Keratinocyte (primary cell): ENCODE measurements around the gene ROR2. TPM values are rescaled to one million over a fixed set of nuclear protein-coding genes. Genes with fewer than 3 reads are reported as not detected.

Experiments used
- DNase-seq: peaks from one replicate; pipeline ENCODE4 v3.0.0-alpha.2; 2011; ENCODE audit warnings: low read depth, missing footprints, low spot score
- FAIRE-seq: peaks from 2 replicates; lab custom pipeline; 2011; peaks lifted over from hg19 to GRCh38; lab: Jason Lieb, UNC
- H2AFZ ChIP-seq: 2 replicates; pipeline ENCODE4 v1.6.0; 2012; ENCODE audit warnings: low read length, control low read depth, inconsistent platforms; ENCODE audit not compliant: control insufficient read depth
- H3K27ac ChIP-seq: 2 replicates; pipeline ENCODE4 v1.5.1; 2011; ENCODE audit warnings: low read length; ENCODE audit not compliant: control insufficient read depth, insufficient read depth
- H3K27me3 ChIP-seq: 3 replicates; pipeline ENCODE4 v1.6.0; 2011; ENCODE audit warnings: low read length; ENCODE audit not compliant: control insufficient read depth, insufficient read depth; ENCODE audit errors: extremely low read depth
- H3K36me3 ChIP-seq, 2 experiments: 2 replicates in 1 of 2; 3 replicates in 1 of 2; pipeline ENCODE4 v1.5.1; 2011; ENCODE audit warnings: low read length in 2 of 2, mild to moderate bottlenecking in 1 of 2; ENCODE audit not compliant: control insufficient read depth in 2 of 2, insufficient read depth in 2 of 2; ENCODE audit errors: extremely low read depth in 1 of 2
- H3K4me1 ChIP-seq: 3 replicates; pipeline ENCODE4 v1.5.1; 2011; ENCODE audit warnings: low read length; ENCODE audit not compliant: control insufficient read depth, insufficient read depth; ENCODE audit errors: extremely low read depth
- H3K4me2 ChIP-seq: 3 replicates; pipeline ENCODE4 v1.6.0; 2011; ENCODE audit warnings: low read depth, low read length; ENCODE audit not compliant: control insufficient read depth, insufficient read depth; ENCODE audit errors: extremely low read depth
- H3K4me3 ChIP-seq, 3 experiments: fragments of 200-600 bp in 1 of 3; sonication (generic) in 1 of 3; 2 replicates in 2 of 3; 3 replicates in 1 of 3; pipeline ENCODE4 v1.5.1; 2011 to 2016; ENCODE audit warnings: low read length in 3 of 3, mild to moderate bottlenecking in 3 of 3, control low read depth in 2 of 3, inconsistent platforms in 1 of 3, low read depth in 1 of 3, mixed read lengths in 1 of 3, mixed run types in 1 of 3, moderate library complexity in 1 of 3; ENCODE audit not compliant: control insufficient read depth in 2 of 3, insufficient read depth in 2 of 3; ENCODE audit errors: extremely low read depth in 1 of 3
- H3K79me2 ChIP-seq: 2 replicates; pipeline ENCODE4 v1.6.0; 2012; ENCODE audit warnings: low read length; ENCODE audit not compliant: control insufficient read depth, insufficient read depth
- H3K9ac ChIP-seq: 3 replicates; pipeline ENCODE4 v1.6.0; 2011; ENCODE audit warnings: low read length; ENCODE audit not compliant: control insufficient read depth, insufficient read depth; ENCODE audit errors: extremely low read depth
- H3K9me1 ChIP-seq: 3 replicates; pipeline ENCODE4 v1.6.0; 2011; ENCODE audit warnings: low read length; ENCODE audit not compliant: control insufficient read depth, insufficient read depth; ENCODE audit errors: extremely low read depth
- H3K9me3 ChIP-seq: 2 replicates; pipeline ENCODE4 v1.5.1; 2012; ENCODE audit warnings: low read depth, low read length; ENCODE audit not compliant: control insufficient read depth
- H4K20me1 ChIP-seq: 3 replicates; pipeline ENCODE4 v1.6.0; 2011; ENCODE audit warnings: low read length; ENCODE audit not compliant: control insufficient read depth, insufficient read depth; ENCODE audit errors: extremely low read depth
- EZH2 ChIP-seq: IDR thresholded peaks from one replicate; pipeline ENCODE4 v1.6.1; 2012; ENCODE audit warnings: inconsistent platforms, mild to moderate bottlenecking, low read length, moderate library complexity
- dilution Hi-C: fragments of 300-500 bp; cut with MboI; formaldehyde crosslinking; loops from one replicate; pipeline ENCODE4 v1.7.0; 2020; ENCODE audit warnings: low sequenced_read_pairs; ENCODE audit not compliant: extremely low pct_ligation_motif_present
- polyA plus RNA-seq, 5 experiments: library from polyadenylated mRNA; depleted of rRNA in 3 of 5; stranded (reverse) in 3 of 5; stranded (forward) in 1 of 5; unstranded in 1 of 5; fragments of >200 nt; gene quantifications; 1 replicate in 1 of 5; 2 replicates in 3 of 5; 3 replicates in 1 of 5; pipeline versions ENCODE4 v1.2.1 to v1.2.3, GENCODE V29; 2011 to 2012; ENCODE audit warnings: missing spikeins in 2 of 5, low read depth in 1 of 5, low replicate concordance in 1 of 5
- TF ChIP-seq, protein P1 (sequence below), 3 experiments: IDR thresholded peaks in 1 of 3; conservative IDR thresholded peaks in 1 of 3; optimal IDR thresholded peaks in 1 of 3; 2 replicates in 2 of 3; 3 replicates in 1 of 3; pipeline versions ENCODE3 to v1.5.1; 2011; ENCODE audit warnings: low read length in 3 of 3, mild to moderate bottlenecking in 3 of 3, moderate library complexity in 2 of 3, control low read depth in 1 of 3, inconsistent platforms in 1 of 3; ENCODE audit not compliant: insufficient read depth in 2 of 3; ENCODE audit errors: extremely low read depth in 1 of 3

ROR2 gene
- polyA plus RNA-seq, 1 donor (not counting 4 experiments of a cell fraction or from before 2014, with no cell fraction given): 0.22 TPM

DNA sequence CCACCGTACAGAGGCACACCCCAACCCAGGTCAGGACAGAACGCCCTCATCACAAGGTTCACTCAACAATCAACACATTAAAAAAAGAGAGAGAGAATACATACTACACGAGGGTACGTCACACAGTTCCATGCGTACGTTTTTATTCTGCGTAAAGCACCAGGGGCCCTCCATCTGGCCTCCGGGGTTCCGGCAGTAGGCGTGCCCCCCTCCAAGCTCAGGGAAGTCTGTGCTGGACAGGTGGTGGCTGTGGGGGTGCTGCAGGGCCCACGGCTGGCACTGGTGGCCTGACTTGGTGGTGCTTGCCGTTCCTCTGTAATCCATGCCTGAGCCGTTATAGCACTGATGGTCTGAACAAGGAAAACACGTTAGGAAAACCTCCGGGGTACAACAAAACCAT is 219.2 kb downstream of the ROR2 start:
- H2AFZ ChIP-seq: no peak overlapping the region
- dilution Hi-C loops: no loop called here
- DNase-seq: no peak
- no peaks in the 10 kb centered on the region for H3K27me3 ChIP-seq
- TF ChIP-seq EZH2: no peak
- TF ChIP-seq, protein P1, sequence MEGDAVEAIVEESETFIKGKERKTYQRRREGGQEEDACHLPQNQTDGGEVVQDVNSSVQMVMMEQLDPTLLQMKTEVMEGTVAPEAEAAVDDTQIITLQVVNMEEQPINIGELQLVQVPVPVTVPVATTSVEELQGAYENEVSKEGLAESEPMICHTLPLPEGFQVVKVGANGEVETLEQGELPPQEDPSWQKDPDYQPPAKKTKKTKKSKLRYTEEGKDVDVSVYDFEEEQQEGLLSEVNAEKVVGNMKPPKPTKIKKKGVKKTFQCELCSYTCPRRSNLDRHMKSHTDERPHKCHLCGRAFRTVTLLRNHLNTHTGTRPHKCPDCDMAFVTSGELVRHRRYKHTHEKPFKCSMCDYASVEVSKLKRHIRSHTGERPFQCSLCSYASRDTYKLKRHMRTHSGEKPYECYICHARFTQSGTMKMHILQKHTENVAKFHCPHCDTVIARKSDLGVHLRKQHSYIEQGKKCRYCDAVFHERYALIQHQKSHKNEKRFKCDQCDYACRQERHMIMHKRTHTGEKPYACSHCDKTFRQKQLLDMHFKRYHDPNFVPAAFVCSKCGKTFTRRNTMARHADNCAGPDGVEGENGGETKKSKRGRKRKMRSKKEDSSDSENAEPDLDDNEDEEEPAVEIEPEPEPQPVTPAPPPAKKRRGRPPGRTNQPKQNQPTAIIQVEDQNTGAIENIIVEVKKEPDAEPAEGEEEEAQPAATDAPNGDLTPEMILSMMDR (optimal IDR thresholded peaks at IDR 0.05 in 1 of 3, IDR thresholded peaks at IDR 0.05 in 1 of 3, conservative IDR thresholded peaks at IDR 0.05 in 1 of 3; ENCODE audit: extremely low read depth in 1 of 3, insufficient read depth in 2 of 3, low read length in 3 of 3): no peak
- no peak for FAIRE-seq
- no peak overlapping the region for H3K4me2 ChIP-seq
- no peak overlapping the region for H3K4me3 ChIP-seq
- H3K27ac ChIP-seq: no peak overlapping the region
- H4K20me1 ChIP-seq: no peaks in the 10 kb centered on the region
- no peak overlapping the region for H3K9ac ChIP-seq
- no peaks in the 10 kb centered on the region for H3K9me3 ChIP-seq
- H3K79me2 ChIP-seq: no peaks in the 10 kb centered on the region
- no peaks in the 10 kb centered on the region for H3K4me1 ChIP-seq
- H3K36me3 ChIP-seq: no peaks in the 10 kb centered on the region
- H3K9me1 ChIP-seq: no peaks in the 10 kb centered on the region

DNA sequence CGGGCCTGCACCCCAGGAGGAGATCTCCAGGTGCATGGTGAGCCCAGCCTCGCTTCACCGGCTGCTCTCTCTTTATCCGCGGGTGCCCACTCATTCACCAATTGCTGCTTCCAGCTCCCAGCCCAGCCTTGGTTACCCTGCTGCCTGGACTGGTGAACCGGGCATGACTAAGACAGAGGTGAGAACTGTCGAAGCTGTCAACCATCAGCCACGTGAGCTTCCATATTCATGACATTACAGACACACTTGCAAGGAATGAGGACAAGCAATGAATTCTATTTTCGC is 220.5 kb downstream of the ROR2 start:
- no peak overlapping the region for H3K27ac ChIP-seq
- no peaks in the 10 kb centered on the region for H3K4me1 ChIP-seq
- no peak overlapping the region for H3K9ac ChIP-seq
- no peak overlapping the region for H3K4me2 ChIP-seq
- no peaks in the 10 kb centered on the region for H3K9me1 ChIP-seq
- no peak overlapping the region for H3K4me3 ChIP-seq
- H3K36me3 ChIP-seq: no peaks in the 10 kb centered on the region
- dilution Hi-C loops: no loop called here
- TF ChIP-seq, protein P1 (optimal IDR thresholded peaks at IDR 0.05 in 1 of 3, IDR thresholded peaks at IDR 0.05 in 1 of 3, conservative IDR thresholded peaks at IDR 0.05 in 1 of 3; ENCODE audit: extremely low read depth in 1 of 3, insufficient read depth in 2 of 3, low read length in 3 of 3): no peak
- TF ChIP-seq EZH2: no peak
- H2AFZ ChIP-seq: no peak overlapping the region
- FAIRE-seq (no peak), DNase-seq (no peak)
- no peaks in the 10 kb centered on the region for H3K9me3 ChIP-seq
- no peaks in the 10 kb centered on the region for H4K20me1 ChIP-seq
- H3K79me2 ChIP-seq: no peaks in the 10 kb centered on the region
- H3K27me3 ChIP-seq: no peaks in the 10 kb centered on the region
